Measurements from ENCODE around the gene TAOK1.

The TAOK1 gene

DNA sequence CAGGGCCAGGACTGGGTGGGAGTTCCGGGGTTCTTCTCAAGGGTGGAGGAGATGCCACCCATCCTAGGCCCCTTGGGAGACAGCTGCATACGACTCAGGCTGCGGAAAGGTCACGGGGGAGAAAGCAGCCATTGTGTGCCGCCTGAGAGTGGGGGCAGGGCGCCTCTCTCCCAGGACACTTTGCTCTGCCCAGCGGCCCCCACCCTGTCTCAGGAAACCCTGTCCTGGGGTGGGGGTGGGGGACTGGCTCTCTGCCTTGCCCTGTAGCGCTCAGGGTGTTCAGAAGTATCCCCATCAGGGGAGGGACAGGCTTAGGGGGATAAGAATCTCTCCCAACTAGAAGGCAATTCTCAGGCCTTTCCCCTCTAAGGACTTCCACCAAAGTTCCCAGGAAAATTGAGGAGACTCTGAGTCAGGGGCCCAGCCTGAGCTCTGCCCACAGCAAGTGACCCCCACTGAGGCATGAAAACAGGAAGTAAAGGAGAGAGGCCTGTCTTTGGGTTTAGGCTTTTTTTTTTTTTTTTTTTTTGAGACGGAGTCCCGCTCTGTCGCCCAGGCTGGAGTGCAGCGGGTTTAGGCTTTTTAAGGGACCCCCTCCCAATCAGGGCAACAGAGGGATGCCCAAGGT is 194.4 kb downstream of the TAOK1 start:
- H3K4me1 ChIP-seq (ENCODE audit: control insufficient read depth, low read length) = peaks cover 58% of the 10 kb centered on the region
- no peaks in the 10 kb centered on the region for H3K9me2 ChIP-seq (replicated peaks; ENCODE audit: control insufficient read depth, low read length)
- H3K27me3 ChIP-seq (ENCODE audit: control insufficient read depth, low read length) = no peaks in the 10 kb centered on the region
- H3K9me3 ChIP-seq (ENCODE audit: control insufficient read depth, insufficient read depth, low read length) = no peaks in the 10 kb centered on the region
- peaks cover 65% of the 10 kb centered on the region for H3K79me2 ChIP-seq (ENCODE audit: control insufficient read depth, low read length)
- TF ChIP-seq EZH2phosphoT487 (IDR thresholded peaks at IDR 0.05; ENCODE audit: borderline replicate concordance, low read length) = no peak
- TF ChIP-seq, protein P1, sequence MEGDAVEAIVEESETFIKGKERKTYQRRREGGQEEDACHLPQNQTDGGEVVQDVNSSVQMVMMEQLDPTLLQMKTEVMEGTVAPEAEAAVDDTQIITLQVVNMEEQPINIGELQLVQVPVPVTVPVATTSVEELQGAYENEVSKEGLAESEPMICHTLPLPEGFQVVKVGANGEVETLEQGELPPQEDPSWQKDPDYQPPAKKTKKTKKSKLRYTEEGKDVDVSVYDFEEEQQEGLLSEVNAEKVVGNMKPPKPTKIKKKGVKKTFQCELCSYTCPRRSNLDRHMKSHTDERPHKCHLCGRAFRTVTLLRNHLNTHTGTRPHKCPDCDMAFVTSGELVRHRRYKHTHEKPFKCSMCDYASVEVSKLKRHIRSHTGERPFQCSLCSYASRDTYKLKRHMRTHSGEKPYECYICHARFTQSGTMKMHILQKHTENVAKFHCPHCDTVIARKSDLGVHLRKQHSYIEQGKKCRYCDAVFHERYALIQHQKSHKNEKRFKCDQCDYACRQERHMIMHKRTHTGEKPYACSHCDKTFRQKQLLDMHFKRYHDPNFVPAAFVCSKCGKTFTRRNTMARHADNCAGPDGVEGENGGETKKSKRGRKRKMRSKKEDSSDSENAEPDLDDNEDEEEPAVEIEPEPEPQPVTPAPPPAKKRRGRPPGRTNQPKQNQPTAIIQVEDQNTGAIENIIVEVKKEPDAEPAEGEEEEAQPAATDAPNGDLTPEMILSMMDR (IDR thresholded peaks at IDR 0.05; ENCODE audit: low read depth, low read length, poor library complexity, severe bottlenecking) = no peak
- H4K20me1 ChIP-seq (ENCODE audit: control insufficient read depth, insufficient read depth, low read depth, low read length) = peaks cover 20% of the 10 kb centered on the region
- H3K4me2 ChIP-seq (ENCODE audit: low read length) = peak overlapping the region; percentile 79
- H3K4me3 ChIP-seq (ENCODE audit: low read length) = peak overlapping the region; percentile 60
- H3K27ac ChIP-seq (ENCODE audit: low read depth, low read length) = peak overlapping the region; percentile 49
- H3F3A ChIP-seq (ENCODE audit: control insufficient read depth, insufficient read depth) = no peaks in the 10 kb centered on the region
- peaks cover 48% of the 10 kb centered on the region for H3K36me3 ChIP-seq (ENCODE audit: control insufficient read depth, low read length)

GRCh38 chr17:29585080-29585751 is 195.1 kb downstream of the TAOK1 start:
- TF ChIP-seq EZH2phosphoT487 (IDR thresholded peaks at IDR 0.05; ENCODE audit: borderline replicate concordance, low read length) = no peak
- TF ChIP-seq, protein P1 (IDR thresholded peaks at IDR 0.05; ENCODE audit: low read depth, low read length, poor library complexity, severe bottlenecking) = peak; percentile 64
- peaks cover 62% of the 10 kb centered on the region for H3K4me1 ChIP-seq (ENCODE audit: control insufficient read depth, low read length)
- H3K27me3 ChIP-seq (ENCODE audit: control insufficient read depth, low read length) = no peaks in the 10 kb centered on the region
- H3K79me2 ChIP-seq (ENCODE audit: control insufficient read depth, low read length) = peaks cover 71% of the 10 kb centered on the region
- peaks cover 41% of the 10 kb centered on the region for H3K36me3 ChIP-seq (ENCODE audit: control insufficient read depth, low read length)
- H3K27ac ChIP-seq (ENCODE audit: low read depth, low read length) = peak overlapping the region; percentile 49
- H3K9me3 ChIP-seq (ENCODE audit: control insufficient read depth, insufficient read depth, low read length) = no peaks in the 10 kb centered on the region
- H3K4me2 ChIP-seq (ENCODE audit: low read length) = peak overlapping the region; percentile 79
- H3F3A ChIP-seq (ENCODE audit: control insufficient read depth, insufficient read depth) = no peaks in the 10 kb centered on the region
- peaks cover 20% of the 10 kb centered on the region for H4K20me1 ChIP-seq (ENCODE audit: control insufficient read depth, insufficient read depth, low read depth, low read length)
- peak overlapping the region; percentile 60 for H3K4me3 ChIP-seq (ENCODE audit: low read length)
- no peaks in the 10 kb centered on the region for H3K9me2 ChIP-seq (replicated peaks; ENCODE audit: control insufficient read depth, low read length)

DNA sequence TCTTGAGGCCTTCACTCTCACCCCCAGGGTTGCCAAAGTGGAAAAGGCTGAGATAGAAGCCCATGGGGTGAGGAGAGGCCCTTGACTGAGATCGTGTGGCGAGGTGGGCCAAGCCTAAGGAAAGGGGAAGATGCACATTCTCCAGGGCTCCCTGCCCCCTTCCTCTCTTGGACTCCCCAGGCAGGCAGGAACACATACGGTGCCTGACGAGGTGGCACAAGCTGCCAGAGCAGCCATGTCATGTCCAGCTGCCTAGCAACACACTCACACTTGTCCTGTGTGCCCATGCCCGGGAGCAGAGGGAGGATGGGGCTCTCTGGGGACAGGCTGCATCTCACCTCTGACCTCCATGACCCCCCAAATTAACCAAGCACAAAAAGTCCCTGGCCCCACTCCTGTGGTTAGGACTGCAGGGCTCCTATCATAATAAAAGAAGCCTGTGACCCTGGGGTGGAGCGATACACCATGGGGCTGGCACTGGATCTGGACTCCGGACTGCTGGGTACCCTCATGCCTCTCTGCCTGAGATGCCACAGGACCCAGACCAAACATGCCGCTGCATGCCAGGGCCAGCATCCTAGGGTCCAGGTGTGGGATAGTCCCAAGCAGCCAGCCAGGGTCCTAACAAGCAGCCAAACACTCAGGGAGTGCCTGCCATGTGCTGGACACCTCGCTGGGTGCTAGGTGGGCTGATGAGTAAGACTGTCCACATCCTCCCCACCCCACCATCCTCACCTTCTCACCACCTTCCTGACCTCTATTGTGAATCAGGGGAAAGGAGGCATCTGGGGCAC is 196.7 kb downstream of the TAOK1 start:
- H3K9me2 ChIP-seq (replicated peaks; ENCODE audit: control insufficient read depth, low read length) = no peaks in the 10 kb centered on the region
- peak overlapping the region; percentile 92; the same call in 1 of the 2 replicates for H3K4me3 ChIP-seq (ENCODE audit: low read length)
- peak overlapping the region; percentile 83 for H3K4me2 ChIP-seq (ENCODE audit: low read length)
- peaks cover 67% of the 10 kb centered on the region for H3K4me1 ChIP-seq (ENCODE audit: control insufficient read depth, low read length)
- no peaks in the 10 kb centered on the region for H3K27me3 ChIP-seq (ENCODE audit: control insufficient read depth, low read length)
- H3K36me3 ChIP-seq (ENCODE audit: control insufficient read depth, low read length) = peaks cover 27% of the 10 kb centered on the region
- peaks cover 73% of the 10 kb centered on the region for H3K79me2 ChIP-seq (ENCODE audit: control insufficient read depth, low read length)
- TF ChIP-seq EZH2phosphoT487 (IDR thresholded peaks at IDR 0.05; ENCODE audit: borderline replicate concordance, low read length) = no peak
- TF ChIP-seq, protein P1 (IDR thresholded peaks at IDR 0.05; ENCODE audit: low read depth, low read length, poor library complexity, severe bottlenecking) = no peak
- H3K27ac ChIP-seq (ENCODE audit: low read depth, low read length) = no peak overlapping the region
- H4K20me1 ChIP-seq (ENCODE audit: control insufficient read depth, insufficient read depth, low read depth, low read length) = peaks cover 20% of the 10 kb centered on the region
- no peaks in the 10 kb centered on the region for H3K9me3 ChIP-seq (ENCODE audit: control insufficient read depth, insufficient read depth, low read length)
- H3F3A ChIP-seq (ENCODE audit: control insufficient read depth, insufficient read depth) = peaks cover 7% of the 10 kb centered on the region
